ENCODE results near the gene TMEM201. TPM values are rescaled to one million over a fixed set of nuclear protein-coding genes. Genes with fewer than 3 reads are reported as not detected.

The TMEM201 gene
- total and polyA plus RNA-seq, 4 donors: 1.5 to 3.5 (median 2.9) TPM

GRCh38 chr1:9576903-9577302 is 11.8 kb upstream of the TMEM201 start:
- WGBS: 95% methylated on average over 6 of the region's 6 CpGs
- no peaks in the 10 kb centered on the region for H3K4me1 ChIP-seq (ENCODE audit: control insufficient read depth in 4 of 4, insufficient read depth in 4 of 4, low read length in 3 of 4)
- H3K27ac ChIP-seq (ENCODE audit: low read depth in 1 of 2, low read length in 2 of 2): no peak overlapping the region
- H3K36me3 ChIP-seq (ENCODE audit: control insufficient read depth in 4 of 4, insufficient read depth in 3 of 4, low read depth in 1 of 4, low read length in 3 of 4): peaks cover 12 to 46% (median 19%) of the 10 kb centered on the region in 4 donors
- DNase-seq (ENCODE audit: low spot score): no peak
- H3K4me3 ChIP-seq (ENCODE audit: low read depth in 1 of 3, low read length in 3 of 3): no peak overlapping the region
- H3K9ac ChIP-seq (ENCODE audit: low read depth in 1 of 2, low read length in 2 of 2): no peak overlapping the region
- no peaks in the 10 kb centered on the region for H3K9me3 ChIP-seq (ENCODE audit: control insufficient read depth in 4 of 4, low read length in 3 of 4)
- TF ChIP-seq FOXA2 (IDR thresholded peaks at IDR 0.05) (no peak), SP1 (IDR thresholded peaks at IDR 0.05) (no peak)
- TF ChIP-seq, protein P1, sequence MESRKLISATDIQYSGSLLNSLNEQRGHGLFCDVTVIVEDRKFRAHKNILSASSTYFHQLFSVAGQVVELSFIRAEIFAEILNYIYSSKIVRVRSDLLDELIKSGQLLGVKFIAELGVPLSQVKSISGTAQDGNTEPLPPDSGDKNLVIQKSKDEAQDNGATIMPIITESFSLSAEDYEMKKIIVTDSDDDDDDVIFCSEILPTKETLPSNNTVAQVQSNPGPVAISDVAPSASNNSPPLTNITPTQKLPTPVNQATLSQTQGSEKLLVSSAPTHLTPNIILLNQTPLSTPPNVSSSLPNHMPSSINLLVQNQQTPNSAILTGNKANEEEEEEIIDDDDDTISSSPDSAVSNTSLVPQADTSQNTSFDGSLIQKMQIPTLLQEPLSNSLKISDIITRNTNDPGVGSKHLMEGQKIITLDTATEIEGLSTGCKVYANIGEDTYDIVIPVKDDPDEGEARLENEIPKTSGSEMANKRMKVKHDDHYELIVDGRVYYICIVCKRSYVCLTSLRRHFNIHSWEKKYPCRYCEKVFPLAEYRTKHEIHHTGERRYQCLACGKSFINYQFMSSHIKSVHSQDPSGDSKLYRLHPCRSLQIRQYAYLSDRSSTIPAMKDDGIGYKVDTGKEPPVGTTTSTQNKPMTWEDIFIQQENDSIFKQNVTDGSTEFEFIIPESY (IDR thresholded peaks at IDR 0.05): no peak
- no peaks in the 10 kb centered on the region for H3K27me3 ChIP-seq (ENCODE audit: control insufficient read depth in 4 of 4, insufficient read depth in 4 of 4, low read length in 3 of 4)

- no peak for DNase-seq (ENCODE audit: low spot score)
- no peaks in the 10 kb centered on the region for H3K9me3 ChIP-seq (ENCODE audit: control insufficient read depth in 4 of 4, low read length in 3 of 4)
- no peaks in the 10 kb centered on the region for H3K27me3 ChIP-seq (ENCODE audit: control insufficient read depth in 4 of 4, insufficient read depth in 4 of 4, low read length in 3 of 4)
- H3K27ac ChIP-seq (ENCODE audit: low read depth in 1 of 2, low read length in 2 of 2): no peak overlapping the region
- WGBS: 97% methylated on average over 5 of the region's 5 CpGs
- H3K4me3 ChIP-seq (ENCODE audit: low read depth in 1 of 3, low read length in 3 of 3): no peak overlapping the region
- no peak overlapping the region for H3K9ac ChIP-seq (ENCODE audit: low read depth in 1 of 2, low read length in 2 of 2)
- no peaks in the 10 kb centered on the region for H3K4me1 ChIP-seq (ENCODE audit: control insufficient read depth in 4 of 4, insufficient read depth in 4 of 4, low read length in 3 of 4)
- TF ChIP-seq RXRA (IDR thresholded peaks at IDR 0.05) (no peak), SP1 (IDR thresholded peaks at IDR 0.05) (no peak)
- TF ChIP-seq, protein P2, sequence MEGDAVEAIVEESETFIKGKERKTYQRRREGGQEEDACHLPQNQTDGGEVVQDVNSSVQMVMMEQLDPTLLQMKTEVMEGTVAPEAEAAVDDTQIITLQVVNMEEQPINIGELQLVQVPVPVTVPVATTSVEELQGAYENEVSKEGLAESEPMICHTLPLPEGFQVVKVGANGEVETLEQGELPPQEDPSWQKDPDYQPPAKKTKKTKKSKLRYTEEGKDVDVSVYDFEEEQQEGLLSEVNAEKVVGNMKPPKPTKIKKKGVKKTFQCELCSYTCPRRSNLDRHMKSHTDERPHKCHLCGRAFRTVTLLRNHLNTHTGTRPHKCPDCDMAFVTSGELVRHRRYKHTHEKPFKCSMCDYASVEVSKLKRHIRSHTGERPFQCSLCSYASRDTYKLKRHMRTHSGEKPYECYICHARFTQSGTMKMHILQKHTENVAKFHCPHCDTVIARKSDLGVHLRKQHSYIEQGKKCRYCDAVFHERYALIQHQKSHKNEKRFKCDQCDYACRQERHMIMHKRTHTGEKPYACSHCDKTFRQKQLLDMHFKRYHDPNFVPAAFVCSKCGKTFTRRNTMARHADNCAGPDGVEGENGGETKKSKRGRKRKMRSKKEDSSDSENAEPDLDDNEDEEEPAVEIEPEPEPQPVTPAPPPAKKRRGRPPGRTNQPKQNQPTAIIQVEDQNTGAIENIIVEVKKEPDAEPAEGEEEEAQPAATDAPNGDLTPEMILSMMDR (IDR thresholded peaks at IDR 0.05; ENCODE audit: low read depth, low read length, missing input control): no peak
- peaks cover 13 to 46% (median 23%) of the 10 kb centered on the region in 4 donors for H3K36me3 ChIP-seq (ENCODE audit: control insufficient read depth in 4 of 4, insufficient read depth in 3 of 4, low read depth in 1 of 4, low read length in 3 of 4)
Measured at GRCh38 chr1:9577423-9577822, 11.3 kb upstream of the TMEM201 start.

GRCh38 chr1:9580942-9581341 is 7.8 kb upstream of the TMEM201 start:
- no peaks in the 10 kb centered on the region for H3K9me3 ChIP-seq (ENCODE audit: control insufficient read depth in 4 of 4, low read length in 3 of 4)
- no peak overlapping the region for H3K4me3 ChIP-seq (ENCODE audit: low read depth in 1 of 3, low read length in 3 of 3)
- H3K36me3 ChIP-seq (ENCODE audit: control insufficient read depth in 4 of 4, insufficient read depth in 3 of 4, low read depth in 1 of 4, low read length in 3 of 4): peaks cover 10 to 45% (median 22%) of the 10 kb centered on the region in 4 donors
- H3K4me1 ChIP-seq (ENCODE audit: control insufficient read depth in 4 of 4, insufficient read depth in 4 of 4, low read length in 3 of 4): no peaks in the 10 kb centered on the region
- TF ChIP-seq FOXA2 (IDR thresholded peaks at IDR 0.05) (no peak), HNF4A (conservative IDR thresholded peaks at IDR 0.05) (no peak), GABPA (IDR thresholded peaks at IDR 0.05 in 1 of 2, conservative IDR thresholded peaks at IDR 0.05 in 1 of 2) (no peak)
- TF ChIP-seq, protein P3, sequence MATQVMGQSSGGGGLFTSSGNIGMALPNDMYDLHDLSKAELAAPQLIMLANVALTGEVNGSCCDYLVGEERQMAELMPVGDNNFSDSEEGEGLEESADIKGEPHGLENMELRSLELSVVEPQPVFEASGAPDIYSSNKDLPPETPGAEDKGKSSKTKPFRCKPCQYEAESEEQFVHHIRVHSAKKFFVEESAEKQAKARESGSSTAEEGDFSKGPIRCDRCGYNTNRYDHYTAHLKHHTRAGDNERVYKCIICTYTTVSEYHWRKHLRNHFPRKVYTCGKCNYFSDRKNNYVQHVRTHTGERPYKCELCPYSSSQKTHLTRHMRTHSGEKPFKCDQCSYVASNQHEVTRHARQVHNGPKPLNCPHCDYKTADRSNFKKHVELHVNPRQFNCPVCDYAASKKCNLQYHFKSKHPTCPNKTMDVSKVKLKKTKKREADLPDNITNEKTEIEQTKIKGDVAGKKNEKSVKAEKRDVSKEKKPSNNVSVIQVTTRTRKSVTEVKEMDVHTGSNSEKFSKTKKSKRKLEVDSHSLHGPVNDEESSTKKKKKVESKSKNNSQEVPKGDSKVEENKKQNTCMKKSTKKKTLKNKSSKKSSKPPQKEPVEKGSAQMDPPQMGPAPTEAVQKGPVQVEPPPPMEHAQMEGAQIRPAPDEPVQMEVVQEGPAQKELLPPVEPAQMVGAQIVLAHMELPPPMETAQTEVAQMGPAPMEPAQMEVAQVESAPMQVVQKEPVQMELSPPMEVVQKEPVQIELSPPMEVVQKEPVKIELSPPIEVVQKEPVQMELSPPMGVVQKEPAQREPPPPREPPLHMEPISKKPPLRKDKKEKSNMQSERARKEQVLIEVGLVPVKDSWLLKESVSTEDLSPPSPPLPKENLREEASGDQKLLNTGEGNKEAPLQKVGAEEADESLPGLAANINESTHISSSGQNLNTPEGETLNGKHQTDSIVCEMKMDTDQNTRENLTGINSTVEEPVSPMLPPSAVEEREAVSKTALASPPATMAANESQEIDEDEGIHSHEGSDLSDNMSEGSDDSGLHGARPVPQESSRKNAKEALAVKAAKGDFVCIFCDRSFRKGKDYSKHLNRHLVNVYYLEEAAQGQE (IDR thresholded peaks at IDR 0.05): no peak
- TF ChIP-seq, protein P1 (IDR thresholded peaks at IDR 0.05): no peak
- H3K9ac ChIP-seq (ENCODE audit: low read depth in 1 of 2, low read length in 2 of 2): no peak overlapping the region
- no peak overlapping the region for H3K27ac ChIP-seq (ENCODE audit: low read depth in 1 of 2, low read length in 2 of 2)
- H3K27me3 ChIP-seq (ENCODE audit: control insufficient read depth in 4 of 4, insufficient read depth in 4 of 4, low read length in 3 of 4): no peaks in the 10 kb centered on the region
- DNase-seq (ENCODE audit: low spot score): no peak
- 92% methylated on average over 2 of the region's 2 CpGs for WGBS
